GM12865 (cell line): ENCODE measurements around the gene UGCG.
"Not testable (repeated sequence)": the region's sequence is repeated elsewhere in the genome, so short reads cannot be mapped to it uniquely, and the experiment has no call there.

Source experiments
- DNase-seq: peaks from one replicate; pipeline ENCODE4 v3.0.0; 2010; ENCODE audit warnings: low read depth
- H3K4me3 ChIP-seq: 2 replicates; pipeline ENCODE4 v1.5.1; 2011; ENCODE audit warnings: mild to moderate bottlenecking, low read depth, low read length, control low read depth
- CTCF ChIP-seq: IDR thresholded peaks from 2 replicates; pipeline ENCODE4 v1.5.1; 2011; ENCODE audit warnings: low read length, control low read depth, low read depth, inconsistent platforms; ENCODE audit not compliant: insufficient read depth; ENCODE audit errors: missing control alignments

UGCG gene

GRCh38 chr9:111959468-111960359 lies 63.1 kb downstream of the UGCG start:
- DNase-seq: no peak
- no peak for TF ChIP-seq CTCF
- no peak overlapping the region for H3K4me3 ChIP-seq

GRCh38 chr9:111960485-111960884 lies 63.9 kb downstream of the UGCG start:
- not testable (repeated sequence) for DNase-seq, H3K4me3 ChIP-seq

- no peak for TF ChIP-seq CTCF
- DNase-seq: no peak
- no peak overlapping the region for H3K4me3 ChIP-seq
Observed at GRCh38 chr9:111961009-111961408, 64.4 kb downstream of the UGCG start.

- no peak overlapping the region for H3K4me3 ChIP-seq
- DNase-seq: no peak
- no peak for TF ChIP-seq CTCF
Observed at GRCh38 chr9:111961575-111961974, 65.0 kb downstream of the UGCG start.

- DNase-seq: no peak
- H3K4me3 ChIP-seq: no peak overlapping the region
- TF ChIP-seq CTCF: no peak
Observed at GRCh38 chr9:111962021-111962420, 65.4 kb downstream of the UGCG start.

- no peak for TF ChIP-seq CTCF
- no peak overlapping the region for H3K4me3 ChIP-seq
- DNase-seq: no peak
Observed at GRCh38 chr9:111963995-111964394, 67.4 kb downstream of the UGCG start.

GRCh38 chr9:111965566-111966019 lies 69.0 kb downstream of the UGCG start:
- peak; percentile 84 for DNase-seq
- no peak overlapping the region for H3K4me3 ChIP-seq
- no peak for TF ChIP-seq CTCF
